ENCODE measurements around the gene CAPZB.

CAPZB gene

DNA sequence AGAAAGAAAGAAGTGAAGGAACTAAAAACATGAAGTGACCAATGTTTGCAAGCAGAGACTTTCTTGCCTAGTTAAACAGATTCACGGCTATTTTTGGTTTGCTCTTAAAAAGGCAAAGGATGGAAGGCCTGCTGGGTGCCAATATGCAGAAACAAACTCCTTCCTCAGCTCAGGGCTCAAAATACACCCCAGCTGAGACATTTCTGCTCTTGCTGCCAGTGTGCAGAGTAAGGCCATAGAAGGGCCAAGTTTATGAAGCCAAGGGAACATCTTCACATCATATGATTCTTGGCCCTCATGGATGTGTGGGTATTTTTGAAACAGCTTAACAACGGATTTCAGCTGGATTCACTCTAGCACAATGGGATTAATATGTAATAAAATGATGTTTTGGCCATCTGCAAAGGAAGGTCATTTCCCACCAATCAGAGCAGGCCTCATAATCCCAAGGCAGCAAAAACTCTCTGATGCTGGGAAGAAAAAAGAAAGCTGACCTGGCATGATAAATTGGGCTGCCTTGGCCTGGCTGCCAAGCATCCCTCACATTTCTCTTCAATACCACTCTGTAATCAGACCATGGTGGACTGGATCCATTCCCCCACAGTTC, 70.7 kb downstream of the CAPZB start:
- Histone ChIP-seq H3K9me3 (replicated peaks in 1 of 11) (no peaks in the 10 kb centered on the region), H3K4me1 (peaks cover 0 to 57% (median 7%) of the 10 kb centered on the region in 10 experiments; a peak in 8 of 20 replicates), H4K20me1 (peaks cover 84 to 100% (median 100%) of the 10 kb centered on the region in 11 experiments), H3K27ac (no peak overlapping the region), H3K9ac (peak overlapping the region in 2 of 11 experiments; percentile 12 to 40; a peak in 2 of 22 replicates), H3K36me3 (peaks cover 77 to 100% (median 87%) of the 10 kb centered on the region in 11 experiments), H3K27me3 (no peaks in the 10 kb centered on the region), H3K4me3 (no peak overlapping the region), H3K4me2 (peak overlapping the region in 2 of 11 experiments; percentile 51 to 79; a peak in 4 of 22 replicates)
- TF ChIP-seq Cebpa-rat (IDR thresholded peaks at IDR 0.05) = no peak

DNA sequence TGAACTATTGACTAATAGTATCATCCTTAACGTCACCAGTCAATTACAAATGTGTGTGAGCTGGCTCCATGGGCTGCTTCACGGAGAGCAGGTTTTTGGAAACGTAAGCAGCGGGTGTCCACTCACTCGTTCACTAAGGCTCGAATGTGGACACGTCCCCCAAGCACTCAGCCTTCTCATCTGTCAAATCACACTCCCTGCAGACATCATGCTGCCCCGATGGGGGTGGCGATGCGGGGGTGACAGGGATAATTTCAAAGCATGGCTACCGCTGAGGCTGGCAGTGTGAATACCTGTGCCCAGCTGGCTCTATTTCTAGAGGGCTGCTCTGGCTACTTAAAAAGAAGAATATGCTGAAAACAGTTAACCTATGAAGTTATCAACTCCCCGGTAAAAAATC, 71.3 kb downstream of the CAPZB start:
- no peak overlapping the region for H3K4me3 ChIP-seq
- H3K9ac ChIP-seq = peak overlapping the region in 2 of 11 experiments; percentile 12 to 40; a peak in 2 of 22 replicates
- peaks cover 83 to 100% (median 100%) of the 10 kb centered on the region in 11 experiments for H4K20me1 ChIP-seq
- peaks cover 71 to 100% (median 87%) of the 10 kb centered on the region in 11 experiments for H3K36me3 ChIP-seq
- H3K27me3 ChIP-seq = no peaks in the 10 kb centered on the region
- H3K27ac ChIP-seq = no peak overlapping the region
- TF ChIP-seq Cebpa-rat (IDR thresholded peaks at IDR 0.05) = no peak
- H3K4me1 ChIP-seq = peaks cover 0 to 51% (median 7%) of the 10 kb centered on the region in 10 experiments; a peak in 8 of 20 replicates
- peak overlapping the region in 2 of 11 experiments; percentile 51 to 79; a peak in 3 of 22 replicates for H3K4me2 ChIP-seq
- no peaks in the 10 kb centered on the region for H3K9me3 ChIP-seq (replicated peaks in 1 of 11)

DNA sequence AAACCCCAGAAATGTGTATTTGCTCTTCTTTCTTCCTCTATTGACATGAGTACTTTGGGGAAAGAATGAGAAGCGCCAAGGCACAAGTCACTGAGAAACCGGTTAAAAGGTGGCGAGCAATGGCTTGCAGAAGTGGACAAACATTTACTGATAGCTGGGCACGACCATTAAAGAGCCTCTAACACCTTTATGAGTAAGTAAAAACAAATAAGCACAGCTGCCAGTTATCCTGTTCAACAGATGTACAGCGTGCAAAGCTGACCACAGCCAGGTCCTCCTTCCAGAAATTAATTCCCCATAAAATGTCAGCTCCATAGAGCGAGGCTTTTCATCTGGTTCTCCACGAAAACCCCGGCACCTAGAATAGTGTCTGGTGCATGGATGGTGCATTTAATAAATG, 72.7 kb downstream of the CAPZB start:
- no peak for TF ChIP-seq Cebpa-rat (IDR thresholded peaks at IDR 0.05)
- no peaks in the 10 kb centered on the region for H3K9me3 ChIP-seq (replicated peaks in 1 of 11)
- H3K9ac ChIP-seq = no peak overlapping the region
- H3K4me3 ChIP-seq = no peak overlapping the region
- H3K4me1 ChIP-seq = peaks cover 1 to 45% (median 11%) of the 10 kb centered on the region in 10 experiments; a peak in 18 of 20 replicates
- peaks cover 80 to 100% (median 100%) of the 10 kb centered on the region in 11 experiments for H4K20me1 ChIP-seq
- no peak overlapping the region for H3K4me2 ChIP-seq
- H3K27me3 ChIP-seq = no peaks in the 10 kb centered on the region
- no peak overlapping the region for H3K27ac ChIP-seq
- H3K36me3 ChIP-seq = peaks cover 62 to 100% (median 82%) of the 10 kb centered on the region in 11 experiments

DNA sequence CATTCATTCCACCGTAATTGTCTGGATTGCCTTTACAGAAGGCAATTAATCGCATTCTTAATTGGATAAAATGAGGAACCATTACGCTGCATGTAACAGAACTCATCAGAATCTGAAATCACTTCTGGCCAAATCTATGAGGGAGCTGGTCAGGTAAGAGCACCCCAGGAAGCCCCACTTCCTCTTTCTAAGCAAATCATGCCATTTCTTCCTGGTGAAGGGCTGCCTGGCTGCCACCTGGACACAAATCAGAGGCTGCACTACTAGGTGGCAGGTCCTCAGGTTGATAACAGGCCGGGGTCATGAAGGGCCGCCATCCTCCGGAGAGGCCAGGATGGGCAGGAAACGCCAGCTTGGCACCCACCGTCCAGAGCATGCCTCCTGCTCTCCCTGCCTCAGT, 73.7 kb downstream of the CAPZB start:
- Histone ChIP-seq H3K9ac (no peak overlapping the region), H3K4me1 (peaks cover 12 to 55% (median 19%) of the 10 kb centered on the region in 10 experiments), H4K20me1 (peaks cover 83 to 100% (median 100%) of the 10 kb centered on the region in 11 experiments), H3K36me3 (peaks cover 52 to 100% (median 77%) of the 10 kb centered on the region in 11 experiments), H3K4me2 (no peak overlapping the region), H3K4me3 (no peak overlapping the region), H3K27me3 (no peaks in the 10 kb centered on the region), H3K27ac (no peak overlapping the region), H3K9me3 (replicated peaks in 1 of 11) (no peaks in the 10 kb centered on the region)
- no peak for TF ChIP-seq Cebpa-rat (IDR thresholded peaks at IDR 0.05)

DNA sequence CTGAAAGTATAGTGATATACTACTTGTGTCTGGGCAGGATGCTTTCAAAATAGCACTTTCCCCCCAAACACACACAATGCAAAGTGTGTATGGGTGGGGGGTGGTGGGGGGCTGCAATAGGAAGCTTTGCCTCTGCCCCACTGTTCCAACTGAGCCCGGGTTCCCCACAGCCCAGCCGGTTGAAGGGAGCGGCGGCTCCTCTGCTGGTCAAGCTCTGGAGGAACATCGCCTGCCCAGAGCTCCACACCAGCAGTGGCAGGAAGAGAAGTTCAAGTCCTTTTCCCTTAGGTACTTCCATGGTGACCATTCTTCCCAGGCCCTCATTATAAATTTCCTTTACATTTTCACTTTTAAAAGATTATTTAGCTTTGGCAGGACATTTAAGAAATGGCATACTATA, 74.9 kb downstream of the CAPZB start:
- Histone ChIP-seq H3K4me3 (no peak overlapping the region), H3K9me3 (replicated peaks in 1 of 11) (no peaks in the 10 kb centered on the region), H3K9ac (no peak overlapping the region), H4K20me1 (peaks cover 87 to 100% (median 100%) of the 10 kb centered on the region in 11 experiments), H3K4me1 (peaks cover 24 to 55% (median 31%) of the 10 kb centered on the region in 10 experiments), H3K36me3 (peaks cover 40 to 94% (median 65%) of the 10 kb centered on the region in 11 experiments), H3K4me2 (no peak overlapping the region), H3K27me3 (no peaks in the 10 kb centered on the region), H3K27ac (no peak overlapping the region)
- TF ChIP-seq Cebpa-rat (IDR thresholded peaks at IDR 0.05) = no peak

DNA sequence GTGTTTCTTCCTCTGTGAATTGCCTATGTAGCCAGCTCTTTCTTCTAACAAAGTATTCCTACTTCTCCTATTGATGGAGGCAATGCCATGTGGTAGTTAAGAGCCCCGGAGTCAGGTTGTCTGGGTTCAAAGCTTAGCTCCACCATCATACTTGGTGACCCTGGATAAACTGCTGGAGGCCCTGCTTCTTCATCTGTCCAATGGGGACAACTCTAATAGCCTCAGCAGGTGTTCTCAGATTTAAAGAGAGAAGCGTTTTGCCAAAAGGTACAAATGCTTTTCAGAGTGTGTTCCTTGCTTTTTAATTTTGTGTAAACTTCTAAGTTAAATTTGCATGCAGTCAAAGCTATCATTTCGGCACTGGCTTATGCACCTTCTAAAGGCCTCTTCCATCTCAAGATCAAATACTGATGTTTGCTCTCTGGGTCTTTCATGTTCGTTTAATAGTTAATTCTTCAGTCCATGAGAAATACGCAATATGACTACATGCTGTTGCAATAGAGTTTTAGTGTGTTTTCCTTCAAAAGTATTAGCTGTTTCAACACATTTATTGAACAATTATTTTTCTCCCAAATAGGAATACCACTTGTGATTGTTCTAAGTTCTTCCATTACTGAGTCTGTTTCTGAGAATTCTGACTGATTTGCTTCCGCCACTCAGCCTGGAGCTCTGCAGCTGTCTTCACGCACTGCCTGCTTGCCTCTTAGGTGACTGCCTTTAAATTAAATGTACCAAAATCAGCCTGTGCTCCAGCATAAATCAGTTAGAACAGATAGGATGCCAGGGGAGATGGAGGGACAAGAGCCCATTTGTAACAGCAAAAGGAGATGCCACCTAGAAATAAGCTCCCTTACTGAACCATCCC, 75.6 kb downstream of the CAPZB start:
- Histone ChIP-seq H3K36me3 (peaks cover 34 to 94% (median 59%) of the 10 kb centered on the region in 11 experiments), H4K20me1 (peaks cover 88 to 100% (median 100%) of the 10 kb centered on the region in 11 experiments), H3K27ac (no peak overlapping the region), H3K9ac (no peak overlapping the region), H3K4me1 (peaks cover 31 to 55% (median 35%) of the 10 kb centered on the region in 10 experiments), H3K27me3 (no peaks in the 10 kb centered on the region), H3K4me3 (no peak overlapping the region), H3K9me3 (replicated peaks in 1 of 11) (no peaks in the 10 kb centered on the region), H3K4me2 (no peak overlapping the region)
- no peak for TF ChIP-seq Cebpa-rat (IDR thresholded peaks at IDR 0.05)

DNA sequence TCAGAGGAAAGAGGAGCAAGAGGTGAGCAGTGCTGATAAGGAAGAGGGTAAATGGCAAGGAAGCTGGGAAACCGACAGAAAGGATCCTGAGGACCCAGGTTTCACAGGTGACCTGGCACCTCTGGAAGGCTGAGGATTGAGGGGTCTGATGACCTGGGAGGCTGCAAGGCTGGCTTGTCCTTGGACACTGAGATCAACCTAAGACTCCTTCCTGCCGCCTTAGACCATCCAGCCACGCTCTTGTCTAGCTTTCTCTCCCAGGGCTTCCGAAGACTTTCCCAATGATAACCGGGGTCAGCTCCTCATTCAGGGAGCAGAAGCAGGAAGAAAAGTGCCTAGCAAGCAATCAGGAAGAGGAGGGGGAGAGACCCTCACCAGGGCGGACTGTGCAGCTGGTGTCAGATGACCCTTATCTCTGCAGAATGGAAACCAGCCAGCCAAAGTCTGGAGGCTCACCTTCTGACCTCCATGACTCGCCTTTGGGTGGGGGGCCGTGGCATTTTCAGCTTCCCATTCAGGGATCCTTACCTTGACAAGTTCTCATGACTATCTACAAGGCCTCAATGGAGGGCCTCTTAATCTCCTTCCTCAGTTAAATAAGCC, 77.7 kb downstream of the CAPZB start:
- no peak for TF ChIP-seq Cebpa-rat (IDR thresholded peaks at IDR 0.05)
- Histone ChIP-seq H3K4me3 (no peak overlapping the region; a peak in 1 of 20 replicates), H3K9me3 (replicated peaks in 1 of 11) (no peaks in the 10 kb centered on the region), H3K4me2 (peak overlapping the region in 7 of 11 experiments; percentile 49 to 84 (median 67); a peak in 7 of 22 replicates), H3K27ac (no peak overlapping the region), H3K36me3 (peaks cover 14 to 94% (median 55%) of the 10 kb centered on the region in 11 experiments), H4K20me1 (peaks cover 82 to 100% (median 100%) of the 10 kb centered on the region in 11 experiments), H3K9ac (no peak overlapping the region), H3K4me1 (peaks cover 34 to 43% (median 40%) of the 10 kb centered on the region in 10 experiments), H3K27me3 (no peaks in the 10 kb centered on the region)

DNA sequence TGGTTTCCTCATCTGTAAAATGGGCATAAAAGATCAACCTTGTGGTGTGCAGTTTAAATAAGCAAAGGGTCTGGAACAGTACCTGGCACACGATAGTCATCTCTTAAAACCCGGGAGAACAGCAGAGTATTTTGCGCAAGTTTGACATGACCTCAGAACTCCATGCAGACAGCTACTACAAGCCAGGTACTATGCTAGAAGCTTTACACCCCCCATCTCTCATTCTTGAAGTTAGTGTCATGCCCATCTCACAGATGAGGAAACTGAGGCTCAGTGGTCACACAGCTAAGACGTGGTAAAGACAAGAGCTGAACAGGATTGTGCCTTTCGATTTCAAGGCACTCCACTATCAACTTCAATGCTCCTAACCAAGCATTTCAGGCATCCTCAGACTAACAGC, 78.7 kb downstream of the CAPZB start:
- H3K4me3 ChIP-seq = no peak overlapping the region
- peak overlapping the region in 3 of 11 experiments; percentile 5 to 25 (median 18); a peak in 4 of 22 replicates for H3K9ac ChIP-seq
- H3K4me1 ChIP-seq = peaks cover 43 to 53% (median 49%) of the 10 kb centered on the region in 10 experiments
- H3K9me3 ChIP-seq (replicated peaks in 1 of 11) = no peaks in the 10 kb centered on the region
- H3K27me3 ChIP-seq = no peaks in the 10 kb centered on the region
- peaks cover 5 to 94% (median 46%) of the 10 kb centered on the region in 11 experiments; a peak in 21 of 22 replicates for H3K36me3 ChIP-seq
- peak overlapping the region in 3 of 11 experiments; percentile 3 to 24 (median 9); a peak in 3 of 22 replicates for H3K27ac ChIP-seq
- H3K4me2 ChIP-seq = peak overlapping the region; percentile 47 to 84 (median 67)
- peaks cover 81 to 100% (median 100%) of the 10 kb centered on the region in 11 experiments for H4K20me1 ChIP-seq
- TF ChIP-seq Cebpa-rat (IDR thresholded peaks at IDR 0.05) = no peak
